HG02885 (cell line): Measurements from ENCODE around the gene SUMO3.

Experiments used
- ATAC-seq: cut with Tn5 transposase; IDR thresholded peaks from one replicate; pipeline ENCODE4 v1.9.1; 2021; ENCODE audit warnings: mild to moderate bottlenecking; ENCODE audit not compliant: unreplicated experiment, poor library complexity

The SUMO3 gene

DNA sequence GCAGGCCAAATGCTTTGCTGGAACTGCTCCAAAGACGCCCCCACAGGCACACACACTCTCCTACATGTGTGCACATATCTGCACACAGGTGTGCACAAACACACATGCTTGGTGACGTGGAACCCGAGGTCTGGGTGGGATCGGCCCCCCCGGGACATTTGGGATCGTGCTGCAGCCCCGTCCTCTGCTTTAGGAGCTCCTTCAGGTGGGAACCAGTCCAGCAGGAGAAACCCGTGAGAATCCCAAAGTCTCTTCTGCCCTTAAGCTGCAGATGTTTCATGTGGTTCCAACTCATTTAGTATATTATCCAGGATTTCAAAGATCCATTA lies 54.8 kb downstream of the SUMO3 start:
- no peak for ATAC-seq

DNA sequence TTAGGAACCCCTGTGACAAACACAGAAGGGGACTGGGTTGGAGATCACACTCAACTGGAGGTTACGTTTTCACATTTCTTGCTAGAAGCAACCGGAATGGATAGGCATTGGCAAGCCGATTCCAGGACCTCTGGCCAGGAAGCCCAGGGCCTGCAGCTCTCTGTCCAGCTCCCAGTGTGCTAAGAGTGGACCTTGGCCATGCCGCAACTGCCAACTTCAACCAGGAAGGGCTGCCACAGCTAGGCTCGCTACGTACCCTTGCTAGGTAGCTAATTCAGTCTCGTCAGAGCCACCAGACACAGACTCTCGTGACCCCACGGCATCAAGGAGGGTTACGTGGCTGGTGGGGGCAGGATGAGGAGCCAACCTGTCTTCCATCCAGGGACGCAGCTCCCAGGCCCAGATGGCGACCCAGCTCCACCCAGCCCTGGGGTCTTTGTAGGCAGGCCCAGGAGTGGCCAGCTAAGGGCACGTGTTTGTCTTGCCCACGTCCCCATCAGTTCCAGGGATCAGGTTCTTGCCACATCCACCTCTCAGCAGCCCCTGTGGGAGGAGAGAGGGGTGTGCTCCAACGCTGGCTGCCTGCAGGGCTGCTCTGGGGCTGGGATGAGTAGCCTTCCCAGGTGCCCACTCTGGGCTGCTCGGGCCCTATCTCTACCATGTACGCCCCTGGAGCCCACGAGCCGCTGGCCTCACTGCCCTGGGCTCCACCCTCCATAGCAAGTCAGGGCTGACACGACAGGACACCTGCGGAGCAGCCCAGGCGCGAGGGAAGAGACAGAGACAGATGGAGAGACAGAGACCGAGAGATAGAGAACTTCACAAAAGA lies 55.4 kb downstream of the SUMO3 start:
- no peak for ATAC-seq

DNA sequence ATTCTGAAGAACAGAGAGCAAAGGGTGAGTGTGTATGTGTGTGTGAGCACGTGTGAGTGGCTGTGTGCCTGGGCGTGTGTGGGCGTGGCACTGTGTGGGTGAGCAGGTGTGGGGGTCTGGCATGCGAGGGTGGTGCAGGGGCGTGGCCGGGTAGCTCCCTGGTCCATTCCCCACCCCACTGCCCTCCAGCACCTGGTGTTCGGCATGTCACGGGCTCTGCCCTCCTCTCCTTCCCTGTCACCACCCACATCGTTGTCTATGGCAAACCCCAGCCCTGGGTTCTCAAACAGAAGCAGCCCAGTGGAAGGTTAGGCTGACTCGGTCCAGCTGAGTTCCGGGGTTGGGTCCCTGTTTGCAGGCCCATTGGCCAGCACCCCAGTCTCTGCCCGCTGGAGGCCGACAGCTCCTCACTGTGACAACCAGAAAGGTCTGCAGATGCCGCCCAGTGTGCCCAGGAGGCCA lies 56.1 kb downstream of the SUMO3 start:
- ATAC-seq = no peak

DNA sequence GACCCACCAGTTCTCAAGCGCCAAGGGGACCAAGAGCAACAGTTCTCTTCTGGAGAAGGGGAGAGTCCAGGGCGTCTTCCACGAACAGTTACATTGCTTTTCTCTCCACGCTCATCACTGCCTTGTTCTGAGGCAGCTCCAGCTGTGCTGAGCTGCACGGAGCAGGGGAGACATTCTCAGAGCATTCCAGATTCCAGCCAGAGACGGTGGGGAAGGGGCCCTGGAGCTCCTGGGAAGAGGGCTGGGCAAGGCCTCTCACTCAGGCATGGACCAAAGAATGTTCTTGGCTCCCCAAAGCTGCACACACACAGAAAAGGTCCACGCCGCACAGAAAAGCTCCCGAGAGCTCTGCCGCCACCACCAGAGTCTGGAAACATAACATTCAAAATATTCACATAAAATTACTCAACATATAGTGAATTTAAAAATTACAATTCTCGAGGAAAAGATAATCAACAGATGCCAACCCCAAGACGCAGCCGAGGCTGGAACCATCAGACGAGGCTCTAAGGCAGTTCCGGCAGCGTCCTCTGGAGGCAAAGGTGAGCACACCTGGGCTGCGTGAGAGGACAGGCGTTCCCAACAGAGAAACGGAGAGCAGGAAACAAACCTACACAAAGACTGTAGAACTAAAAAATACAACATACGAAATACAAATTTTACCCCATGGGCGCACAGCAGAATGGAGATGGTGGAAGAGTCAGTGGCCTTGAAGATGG lies 56.7 kb downstream of the SUMO3 start:
- no peak for ATAC-seq

DNA sequence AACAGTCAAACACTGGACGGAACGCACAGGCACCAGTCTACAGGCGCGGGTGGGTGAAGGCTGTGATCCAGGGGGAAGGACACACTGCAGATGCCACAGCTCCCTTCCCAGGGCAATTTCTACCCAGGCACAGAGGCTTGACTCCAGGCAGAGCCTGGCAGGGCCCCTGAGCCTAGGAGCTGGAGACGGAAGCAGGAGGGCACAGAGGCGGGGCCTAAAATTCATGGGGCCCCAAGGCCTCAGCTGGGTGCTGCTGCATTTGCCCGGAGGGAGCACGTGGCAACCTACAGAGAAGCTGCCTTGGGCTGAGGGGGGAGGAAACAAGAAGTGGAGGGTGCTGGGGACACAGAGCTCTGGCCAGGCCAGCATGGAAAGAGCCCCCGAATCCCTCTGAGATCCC lies 57.5 kb downstream of the SUMO3 start:
- no peak for ATAC-seq

DNA sequence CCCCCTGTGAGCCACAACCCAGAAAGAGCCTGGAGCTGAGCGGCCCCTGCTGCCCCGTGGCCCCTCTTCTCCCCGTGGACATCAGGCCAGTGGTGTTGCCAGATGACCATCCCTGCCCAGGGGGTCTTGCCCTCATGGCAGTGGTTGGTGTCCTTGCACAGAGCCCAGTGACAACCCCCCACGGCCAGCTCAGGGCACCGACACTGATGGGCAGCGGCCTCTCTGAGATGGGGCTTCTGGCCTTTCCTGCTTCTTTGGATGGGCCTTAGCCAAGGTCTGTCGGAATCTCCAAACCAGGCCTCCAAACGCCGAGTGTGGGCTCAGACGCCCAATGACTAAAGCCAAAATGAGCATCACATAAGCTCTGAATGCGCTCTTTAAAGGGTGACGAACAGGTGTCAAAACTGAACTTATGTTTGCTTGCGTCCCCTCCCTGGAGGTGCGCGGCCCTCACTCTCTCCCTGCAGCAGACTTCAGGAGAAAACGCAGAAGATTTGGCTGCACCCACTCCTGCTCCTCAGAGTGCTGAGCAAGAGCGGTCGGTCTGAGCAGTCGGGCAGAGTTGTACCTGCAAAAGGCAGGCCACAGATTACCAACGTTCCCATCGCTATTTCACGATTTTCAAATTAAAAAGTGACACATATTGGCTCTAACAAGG lies 58.1 kb downstream of the SUMO3 start:
- no peak for ATAC-seq

DNA sequence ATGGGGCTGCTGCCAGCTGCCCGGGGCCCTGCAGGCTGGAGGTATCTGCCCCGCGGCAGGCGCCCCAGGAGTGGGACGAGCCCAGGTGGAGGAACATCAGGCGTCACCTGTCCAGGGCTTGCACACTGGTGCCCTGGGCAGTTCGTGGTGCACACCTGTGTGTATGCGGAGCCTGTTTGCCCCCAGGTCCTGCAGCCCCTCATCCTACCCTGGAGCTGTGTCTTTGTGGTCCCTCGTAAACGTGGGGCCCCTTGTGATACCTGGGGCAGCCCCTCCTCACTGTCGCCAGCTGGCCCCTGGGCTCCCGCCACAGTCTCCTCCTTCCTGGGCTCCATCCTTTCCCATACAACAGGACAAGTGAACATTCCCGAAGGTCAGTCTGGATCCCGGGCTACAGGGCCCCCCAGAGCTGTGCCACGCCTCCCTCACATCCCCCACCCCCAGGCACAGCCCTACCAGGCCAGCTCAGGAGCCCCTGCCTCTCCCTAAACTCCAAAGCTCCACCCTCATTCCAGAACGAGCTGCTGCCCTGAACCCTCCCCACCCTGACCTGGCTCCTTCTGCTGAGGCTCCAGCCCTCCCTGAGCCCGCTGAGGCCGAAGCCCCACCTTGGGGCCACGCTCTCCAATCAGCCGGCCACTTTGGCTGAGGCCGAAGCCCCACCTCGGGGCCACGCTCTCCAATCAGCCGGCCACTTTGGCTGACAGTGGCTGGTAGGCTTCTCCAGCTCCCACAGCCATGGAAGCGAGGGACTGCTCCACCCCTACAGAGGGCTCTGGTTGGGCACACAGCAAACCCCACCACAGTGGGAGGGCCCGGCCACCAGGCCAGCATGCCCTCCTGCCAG lies 58.9 kb downstream of the SUMO3 start:
- no peak for ATAC-seq

DNA sequence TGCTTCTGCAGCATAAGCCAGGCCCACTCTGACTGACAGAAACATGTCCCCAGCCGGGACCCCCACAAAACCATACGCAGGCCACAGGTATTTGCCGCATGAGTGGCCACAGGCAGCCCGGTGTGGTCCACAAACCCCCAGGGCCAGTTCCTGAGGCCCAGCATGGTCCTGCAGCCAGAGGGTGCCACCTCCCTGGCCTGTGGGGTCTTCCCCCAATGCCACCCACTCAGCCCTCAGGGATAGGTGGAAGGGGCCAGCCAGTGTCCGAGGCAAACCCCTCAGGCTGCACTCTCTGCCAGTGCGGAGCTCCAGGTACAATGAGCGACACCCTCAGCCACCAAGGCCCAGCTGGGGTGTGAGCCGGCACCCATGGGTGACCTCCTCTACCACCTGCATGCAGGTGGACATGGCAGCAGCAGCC lies 59.7 kb downstream of the SUMO3 start:
- no peak for ATAC-seq

DNA sequence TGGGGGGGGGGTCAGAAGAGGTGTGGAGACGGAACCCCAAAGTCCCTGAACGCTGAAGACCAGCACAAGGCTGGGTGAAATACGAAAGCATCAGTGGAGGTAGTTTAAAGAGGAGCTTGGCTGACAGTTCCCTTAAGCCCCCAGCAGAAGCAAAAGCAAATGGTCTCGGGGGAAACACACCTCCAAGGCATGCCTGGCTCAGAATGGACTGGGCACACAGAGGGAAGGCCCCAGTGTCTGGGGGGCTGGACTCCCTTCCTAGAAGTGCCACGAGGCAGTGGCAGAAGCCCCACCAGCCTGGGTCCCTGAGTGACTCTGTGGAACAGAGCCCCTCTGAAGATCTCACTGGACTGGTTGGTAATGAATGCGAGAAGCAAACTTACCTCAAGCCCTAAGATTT lies 60.1 kb downstream of the SUMO3 start:
- ATAC-seq = no peak

DNA sequence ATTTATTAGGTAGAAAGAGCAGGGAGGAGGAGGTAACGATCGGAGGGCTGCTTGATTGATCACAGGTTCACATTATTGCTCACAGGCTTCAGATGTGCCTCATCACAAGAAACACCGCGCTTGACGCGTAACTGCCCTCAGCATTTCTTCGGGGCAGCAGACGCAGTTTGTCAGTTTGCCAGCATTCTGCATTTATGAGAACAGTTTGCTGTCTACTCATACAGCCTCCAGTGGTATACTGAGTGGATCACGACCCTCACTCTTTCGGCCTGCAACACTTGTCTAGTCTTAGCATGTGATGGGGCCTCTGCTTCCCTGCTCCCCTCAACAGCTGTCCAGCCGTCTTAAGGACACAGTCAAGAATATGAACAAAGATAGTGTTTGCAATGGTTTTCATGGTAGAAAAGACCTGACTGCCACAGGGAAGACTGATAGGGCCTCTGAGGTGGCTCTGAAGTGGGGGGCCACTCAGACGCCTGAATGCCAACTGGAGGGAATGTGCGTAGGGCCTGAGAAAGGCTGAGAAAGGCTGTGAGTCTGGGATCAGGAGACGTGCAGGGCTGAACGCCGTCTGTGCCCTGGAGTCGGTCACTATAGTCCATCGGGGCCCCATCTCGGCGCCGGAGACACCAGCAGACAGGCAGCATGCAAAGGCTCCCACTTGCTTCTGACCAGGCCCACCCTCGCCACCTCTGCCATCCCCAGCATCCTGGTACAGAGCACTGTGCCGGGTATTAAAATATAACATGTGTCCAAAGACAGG lies 61.3 kb downstream of the SUMO3 start:
- ATAC-seq = no peak
